ENCODE data around the gene NFX1. TPM values are rescaled to one million over a fixed set of nuclear protein-coding genes. Genes with fewer than 3 reads are reported as not detected.

NFX1 gene
- total RNA-seq, 1 donor from 2014 or later, result 31.4 TPM

DNA sequence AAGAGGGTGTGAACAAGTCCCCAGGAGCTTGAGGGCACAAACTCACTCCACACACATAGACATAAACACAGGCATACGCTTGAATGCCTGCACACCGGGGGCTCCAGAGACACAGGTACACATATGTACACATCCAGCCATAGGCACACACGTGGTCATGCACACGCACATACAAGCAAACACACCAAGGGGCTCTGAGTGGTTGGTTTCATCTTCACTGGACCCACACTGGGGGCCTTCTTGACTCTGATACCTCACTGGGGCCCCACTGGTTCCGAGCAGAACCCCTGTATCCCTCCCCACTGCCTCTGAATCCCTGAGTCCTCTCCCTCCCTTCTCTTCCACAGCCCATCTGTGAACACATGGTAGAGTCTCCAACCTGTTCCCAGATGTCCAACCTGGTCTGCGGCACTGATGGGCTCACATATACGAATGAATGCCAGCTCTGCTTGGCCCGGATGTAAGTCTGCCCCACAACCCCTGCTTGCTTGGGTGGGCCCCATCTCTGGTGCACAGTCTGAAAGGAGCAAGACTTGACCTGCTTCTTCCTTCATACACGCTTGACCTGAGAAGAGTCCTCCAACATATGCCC is 44.0 kb upstream of the NFX1 start:
- Histone ChIP-seq H3K4me1 (no peaks in the 10 kb centered on the region), H3K9me3 (replicated peaks) (no peaks in the 10 kb centered on the region), H3K27ac (replicated peaks) (no peak overlapping the region), H3K27me3 (ENCODE audit: low read depth) (no peaks in the 10 kb centered on the region), H3K36me3 (peaks cover 27% of the 10 kb centered on the region), H3K4me3 (no peak overlapping the region)
- no peak for DNase-seq
- intact Hi-C loops (cut with micrococcal nuclease), result no loop called here
- TF ChIP-seq, protein P1, sequence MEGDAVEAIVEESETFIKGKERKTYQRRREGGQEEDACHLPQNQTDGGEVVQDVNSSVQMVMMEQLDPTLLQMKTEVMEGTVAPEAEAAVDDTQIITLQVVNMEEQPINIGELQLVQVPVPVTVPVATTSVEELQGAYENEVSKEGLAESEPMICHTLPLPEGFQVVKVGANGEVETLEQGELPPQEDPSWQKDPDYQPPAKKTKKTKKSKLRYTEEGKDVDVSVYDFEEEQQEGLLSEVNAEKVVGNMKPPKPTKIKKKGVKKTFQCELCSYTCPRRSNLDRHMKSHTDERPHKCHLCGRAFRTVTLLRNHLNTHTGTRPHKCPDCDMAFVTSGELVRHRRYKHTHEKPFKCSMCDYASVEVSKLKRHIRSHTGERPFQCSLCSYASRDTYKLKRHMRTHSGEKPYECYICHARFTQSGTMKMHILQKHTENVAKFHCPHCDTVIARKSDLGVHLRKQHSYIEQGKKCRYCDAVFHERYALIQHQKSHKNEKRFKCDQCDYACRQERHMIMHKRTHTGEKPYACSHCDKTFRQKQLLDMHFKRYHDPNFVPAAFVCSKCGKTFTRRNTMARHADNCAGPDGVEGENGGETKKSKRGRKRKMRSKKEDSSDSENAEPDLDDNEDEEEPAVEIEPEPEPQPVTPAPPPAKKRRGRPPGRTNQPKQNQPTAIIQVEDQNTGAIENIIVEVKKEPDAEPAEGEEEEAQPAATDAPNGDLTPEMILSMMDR (IDR thresholded peaks at IDR 0.05; ENCODE audit: borderline replicate concordance), result no peak

GRCh38 chr9:33248606-33249005 is 41.7 kb upstream of the NFX1 start:
- no peak for DNase-seq
- Histone ChIP-seq H3K4me3 (no peak overlapping the region), H3K36me3 (peaks cover 46% of the 10 kb centered on the region), H3K27me3 (ENCODE audit: low read depth) (no peaks in the 10 kb centered on the region), H3K27ac (replicated peaks) (no peak overlapping the region), H3K4me1 (no peaks in the 10 kb centered on the region), H3K9me3 (replicated peaks) (no peaks in the 10 kb centered on the region)
- intact Hi-C loops (cut with micrococcal nuclease), result no loop called here
- TF ChIP-seq, protein P1 (IDR thresholded peaks at IDR 0.05; ENCODE audit: borderline replicate concordance), result no peak

- DNase-seq, result no peak
- TF ChIP-seq, protein P1 (IDR thresholded peaks at IDR 0.05; ENCODE audit: borderline replicate concordance), result no peak
Measured at GRCh38 chr9:33249087-33249658, 41.1 kb upstream of the NFX1 start.

GRCh38 chr9:33249983-33250382 is 40.3 kb upstream of the NFX1 start:
- H3K9me3 ChIP-seq (replicated peaks), result no peaks in the 10 kb centered on the region
- no peaks in the 10 kb centered on the region for H3K4me1 ChIP-seq
- H3K27ac ChIP-seq (replicated peaks), result no peak overlapping the region
- H3K36me3 ChIP-seq, result peaks cover 59% of the 10 kb centered on the region
- no peak overlapping the region for H3K4me3 ChIP-seq
- TF ChIP-seq, protein P1 (IDR thresholded peaks at IDR 0.05; ENCODE audit: borderline replicate concordance), result no peak
- no peak for DNase-seq
- intact Hi-C loops (cut with micrococcal nuclease), result no loop called here
- no peaks in the 10 kb centered on the region for H3K27me3 ChIP-seq (ENCODE audit: low read depth)

More at GRCh38 chr9:33249087-33249658, 41.1 kb upstream of the NFX1 start:
- intact Hi-C loops (cut with micrococcal nuclease), result no loop called here
- no peaks in the 10 kb centered on the region for H3K9me3 ChIP-seq (replicated peaks)
- H3K27ac ChIP-seq (replicated peaks), result no peak overlapping the region
- no peak overlapping the region for H3K4me3 ChIP-seq
- H3K27me3 ChIP-seq (ENCODE audit: low read depth), result no peaks in the 10 kb centered on the region
- H3K36me3 ChIP-seq, result peaks cover 51% of the 10 kb centered on the region
- no peaks in the 10 kb centered on the region for H3K4me1 ChIP-seq

DNA sequence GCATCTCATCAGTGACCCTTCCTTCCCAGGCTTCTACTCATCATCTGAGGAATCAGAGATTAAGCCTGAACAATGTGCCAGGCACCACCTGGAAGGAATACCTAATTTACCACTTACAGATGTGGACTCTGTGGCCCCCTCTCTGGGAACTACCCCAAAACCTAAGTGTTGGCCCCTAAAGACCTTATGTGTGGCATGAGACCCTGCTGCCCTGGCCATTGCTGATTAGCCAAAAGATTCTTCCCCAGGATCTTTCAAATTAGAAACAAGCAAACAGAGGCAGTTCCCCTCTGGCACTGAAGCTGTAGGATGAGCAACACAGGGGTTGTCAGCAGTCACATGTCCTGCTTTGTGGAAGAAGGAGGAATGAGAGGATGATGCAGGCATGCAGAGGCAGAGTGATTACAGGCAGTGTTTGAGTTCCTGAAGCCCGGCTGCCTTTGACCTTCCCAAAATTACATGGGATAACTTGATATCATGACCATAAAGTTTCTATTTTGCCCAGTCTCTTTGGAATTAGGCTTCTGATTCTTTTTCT is 39.8 kb upstream of the NFX1 start:
- Histone ChIP-seq H3K27me3 (ENCODE audit: low read depth) (no peaks in the 10 kb centered on the region), H3K4me1 (no peaks in the 10 kb centered on the region), H3K4me3 (no peak overlapping the region), H3K27ac (replicated peaks) (no peak overlapping the region), H3K9me3 (replicated peaks) (no peaks in the 10 kb centered on the region), H3K36me3 (peaks cover 64% of the 10 kb centered on the region)
- intact Hi-C loops (cut with micrococcal nuclease), result no loop called here
- no peak for DNase-seq
- TF ChIP-seq, protein P1 (IDR thresholded peaks at IDR 0.05; ENCODE audit: borderline replicate concordance), result no peak
